Central memory CD4-positive, alpha-beta T cell (primary cell): ENCODE data around the gene C3.
"Not testable (repeated sequence)": the region's sequence is repeated elsewhere in the genome, so short reads cannot be mapped to it uniquely, and the experiment has no call there.

Source experiments
- DNase-seq: peaks from one replicate; pipeline ENCODE4 v3.0.0; 2022
- total RNA-seq, 3 experiments: gene quantifications; one replicate each; lab custom pipeline; 2026; lab: John Stamatoyannopoulos, UW

The C3 gene
- total RNA-seq = 0 to 0.92 (median 0) reads per million in 3 experiments

DNA sequence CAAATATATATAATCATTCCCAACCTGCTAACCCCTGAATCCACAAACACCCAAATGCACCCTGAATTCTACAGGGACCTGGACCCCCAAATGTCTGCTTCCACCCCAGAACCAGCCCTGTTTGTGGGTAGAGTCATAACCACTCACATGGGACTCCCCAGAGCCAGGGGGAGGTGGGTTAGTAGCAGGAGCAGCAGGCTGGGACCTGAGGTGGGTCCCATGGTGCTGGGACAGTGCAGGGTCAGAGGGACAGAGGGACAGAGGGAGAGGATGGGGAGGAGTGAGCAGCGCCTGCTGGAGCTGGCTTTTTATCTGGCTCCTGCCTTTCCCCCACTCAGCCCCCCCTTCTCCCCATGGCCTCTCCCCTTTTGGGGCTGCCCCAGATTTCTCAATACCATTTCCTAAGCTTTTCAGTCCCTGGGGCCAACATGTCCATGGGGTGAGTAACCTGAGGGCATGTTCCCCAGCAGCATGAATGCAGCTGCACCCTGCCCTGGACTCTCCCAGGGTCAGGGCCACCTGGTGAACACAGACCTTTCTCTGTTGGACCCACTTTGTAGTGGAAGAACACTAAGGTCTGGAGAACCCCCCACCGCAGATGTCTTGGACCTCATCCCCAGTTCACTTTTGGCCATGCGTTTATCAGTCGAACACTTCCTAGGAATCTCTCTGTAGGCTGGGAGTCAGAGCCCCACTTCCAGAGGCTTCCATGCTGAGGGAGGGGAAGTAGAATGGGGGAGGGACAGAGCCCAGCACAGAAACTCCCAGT lies at the start of gene C3:
TSS of gene C3 (minus strand) at position 282 of the 769 bp plus-strand sequence. CDS start at position 221, 61 bp downstream.
- DNase-seq = no peak

DNA sequence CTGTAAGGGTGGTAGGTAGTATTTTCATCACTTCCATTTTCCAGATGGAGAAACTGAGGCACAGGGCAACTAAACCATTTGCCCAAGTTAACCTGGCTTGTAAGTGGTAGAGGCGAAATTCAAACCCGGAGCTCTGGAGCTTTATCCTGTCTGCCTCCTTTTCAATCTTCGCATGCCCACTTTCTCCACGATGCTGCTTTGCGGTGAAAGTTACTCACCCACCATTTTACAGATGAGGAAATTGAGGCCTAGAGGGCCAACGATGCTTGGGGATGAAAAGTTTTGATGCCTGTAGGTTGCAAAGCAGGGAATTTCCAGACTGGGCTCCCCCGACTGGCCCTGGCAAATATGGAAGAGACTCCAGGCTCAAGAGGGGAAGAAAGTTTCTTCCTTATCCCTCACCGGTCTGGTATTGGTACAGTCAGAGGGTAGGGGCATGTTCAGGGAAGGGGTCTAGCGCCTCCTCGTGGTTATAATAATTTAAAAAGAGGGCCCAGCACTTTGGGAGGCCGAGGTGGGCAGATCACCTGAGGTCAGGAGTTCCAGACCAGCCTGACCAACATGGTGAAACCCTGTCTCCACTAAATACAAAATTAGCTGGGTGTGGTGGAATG lies 48.7 kb upstream of the C3 start:
- DNase-seq = no peak

GRCh38 chr19:6768236-6768785 lies 47.9 kb upstream of the C3 start:
- DNase-seq = peak; percentile 45

- peak; percentile 96 for DNase-seq
These were observed 47.1 kb upstream of the C3 start, which contains the start of gene SH2D3A for GRCh38 chr19:6767357-6768235. TSS of gene SH2D3A (minus strand) at chr19:6767435. CDS start at chr19:6763748, 3,687 bp downstream.

- DNase-seq = no peak
These were observed 46.6 kb upstream of the C3 start for GRCh38 chr19:6767081-6767356.

DNA sequence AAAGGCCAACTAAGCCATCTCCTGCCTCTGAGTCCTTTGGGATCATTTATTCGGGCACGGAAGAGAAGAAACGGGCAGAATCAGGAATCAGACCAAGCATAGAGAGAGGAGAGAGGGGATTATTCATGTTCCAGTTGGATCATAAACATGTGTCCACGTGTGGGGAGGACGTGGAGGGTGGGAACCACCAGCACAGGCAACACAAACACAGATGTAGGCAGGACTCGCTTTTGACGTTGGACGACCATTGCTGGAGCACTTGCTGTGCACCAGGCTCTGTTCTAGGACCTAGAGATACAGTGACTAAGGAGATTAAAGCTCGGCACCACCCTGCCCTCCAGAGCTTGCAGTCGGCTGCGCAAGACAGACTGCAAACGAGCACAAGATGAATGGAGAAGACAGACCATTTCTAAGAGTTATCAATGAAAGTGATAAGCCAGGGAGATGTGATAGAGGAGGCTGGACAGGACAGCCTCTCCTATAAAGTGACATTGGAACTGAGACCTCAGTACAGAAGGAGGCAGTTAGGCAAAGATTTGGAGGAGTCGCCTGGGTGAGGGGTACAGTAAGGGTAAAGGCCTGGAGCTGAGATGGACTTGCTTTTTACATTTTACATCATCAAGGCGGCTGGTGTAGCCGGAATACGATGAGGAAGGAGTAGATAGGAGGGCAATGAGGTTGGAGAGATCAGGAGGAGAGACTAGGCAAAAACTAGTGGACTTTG lies 46.1 kb upstream of the C3 start:
- no peak for DNase-seq

DNA sequence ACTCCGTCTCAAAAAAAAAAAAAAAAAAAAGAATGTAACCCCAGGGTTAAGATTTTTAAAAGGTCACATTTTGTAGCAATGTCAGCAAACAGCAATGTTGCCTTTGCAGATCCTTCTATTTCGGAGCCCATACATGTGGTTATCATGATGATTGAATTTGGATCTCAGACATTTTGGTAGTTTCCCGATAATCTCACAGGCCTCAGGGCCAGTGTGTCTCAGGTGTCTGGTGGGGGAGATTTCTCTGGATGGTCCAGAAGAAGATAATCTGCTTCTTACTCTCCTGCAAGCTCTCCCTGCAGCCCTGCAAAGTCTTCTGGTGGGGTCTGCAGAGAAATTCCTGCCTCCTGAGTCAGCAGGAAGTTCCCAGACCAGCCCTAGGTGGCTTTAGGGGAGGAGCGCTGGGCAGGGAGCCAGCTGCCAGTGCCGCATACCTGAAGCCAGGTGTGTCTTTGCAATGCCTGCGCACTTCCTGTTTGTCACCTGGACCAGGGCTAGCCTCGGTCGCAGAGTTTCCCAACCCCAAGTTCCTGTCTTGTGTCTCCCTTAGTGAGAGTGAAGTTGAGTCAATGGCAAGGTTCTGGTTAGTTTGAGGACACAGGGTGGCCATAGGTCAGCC lies 45.4 kb upstream of the C3 start:
- DNase-seq = peak; percentile 21

DNA sequence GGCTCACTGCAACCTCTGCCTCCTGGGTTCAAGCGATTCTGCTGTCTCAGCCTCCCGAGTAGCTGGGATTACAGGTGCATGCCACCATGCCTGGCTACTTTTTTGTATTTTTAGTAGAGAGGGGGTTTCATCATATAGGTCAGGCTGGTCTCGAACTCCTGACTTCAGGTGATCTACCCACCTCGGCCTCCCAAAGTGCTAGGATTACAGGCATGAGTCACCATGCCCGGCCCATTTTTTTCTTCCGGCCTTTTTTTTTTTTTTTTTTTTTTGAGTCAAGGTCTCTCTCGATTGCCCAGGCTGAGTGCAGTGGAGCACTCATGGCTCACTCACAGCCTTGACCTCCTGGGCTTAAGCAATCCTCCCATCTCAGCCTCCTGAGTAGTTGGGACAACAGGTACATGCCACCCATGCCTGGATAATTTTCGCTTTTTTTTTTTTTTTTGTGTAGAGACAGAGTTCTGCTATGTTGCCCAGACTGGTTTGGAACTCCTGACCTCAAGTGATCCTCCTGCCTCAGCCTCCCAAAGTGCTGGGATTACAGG lies 41.9 kb upstream of the C3 start:
- DNase-seq = not testable (repeated sequence)

DNA sequence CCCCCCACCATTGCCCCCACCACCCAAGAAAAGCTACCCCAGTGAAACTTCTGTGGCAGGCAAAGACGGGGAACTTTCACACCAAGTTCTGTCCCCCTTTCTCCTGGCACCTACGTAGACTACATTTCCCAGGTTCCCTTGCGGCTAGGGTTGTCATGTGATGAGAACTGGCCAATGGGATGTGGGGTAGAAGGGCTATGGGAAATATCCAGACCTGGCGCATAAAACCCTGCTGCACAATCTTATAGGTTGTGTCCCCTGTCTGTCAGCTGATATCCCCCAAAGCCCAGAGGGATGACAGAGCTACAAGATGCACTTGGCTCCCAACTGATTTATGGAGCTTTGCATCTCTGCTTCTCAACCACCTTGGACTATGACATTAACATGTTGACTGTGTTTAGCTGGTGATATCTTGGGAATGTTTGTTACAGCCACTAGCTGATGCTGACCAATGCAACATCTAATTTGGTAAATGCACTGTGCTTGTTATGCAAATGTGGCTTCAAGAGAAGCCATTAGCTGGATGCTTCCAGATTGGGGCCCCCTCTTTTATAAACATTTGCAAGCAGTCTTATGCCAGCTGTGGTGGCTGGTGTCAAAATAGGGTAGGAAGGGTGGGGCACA lies 40.7 kb upstream of the C3 start:
- no peak for DNase-seq

DNA sequence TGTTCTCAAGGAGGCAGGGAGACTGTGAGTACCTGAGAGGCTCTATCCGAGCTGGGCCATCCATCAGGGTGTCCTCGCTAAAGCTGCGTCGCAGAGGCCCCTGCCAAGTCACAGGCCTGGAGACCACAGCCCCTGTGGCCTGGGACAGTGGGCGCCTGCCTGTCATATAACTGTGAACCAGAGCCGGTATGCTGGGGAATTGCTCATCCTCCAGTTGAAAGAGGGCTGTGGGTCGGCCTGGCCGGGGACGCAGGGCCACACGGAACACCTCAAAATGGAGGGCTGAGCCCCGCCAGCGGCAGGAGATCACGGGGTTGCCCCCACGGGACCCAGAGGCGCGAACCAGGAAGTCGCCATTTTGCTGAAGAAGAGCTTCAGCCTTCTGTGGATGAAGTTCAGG lies 40.2 kb upstream of the C3 start:
- DNase-seq = no peak

GRCh38 chr19:6754653-6755463 lies 34.4 kb upstream of the C3 start:
- DNase-seq = no peak

DNA sequence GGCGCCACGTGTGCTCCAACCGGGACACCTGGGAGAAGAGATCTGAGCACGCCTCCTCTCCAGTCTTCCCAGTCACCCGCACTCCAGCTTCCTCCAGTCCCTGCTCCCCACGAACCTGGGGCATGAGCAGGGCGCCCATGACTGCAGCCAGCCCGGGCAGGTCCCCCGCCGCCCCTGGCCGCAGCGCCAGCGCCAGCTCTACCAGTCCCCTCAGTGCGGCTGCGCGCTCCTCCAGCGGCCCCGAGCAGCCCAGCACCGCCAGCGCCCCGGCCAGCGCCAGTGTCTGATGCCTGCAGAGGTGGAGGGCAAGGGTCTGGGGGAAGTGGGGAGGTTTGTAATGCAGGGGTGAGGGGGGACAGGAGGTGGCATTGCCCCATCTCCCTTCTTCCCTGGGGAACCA lies 33.7 kb upstream of the C3 start:
- no peak for DNase-seq

DNA sequence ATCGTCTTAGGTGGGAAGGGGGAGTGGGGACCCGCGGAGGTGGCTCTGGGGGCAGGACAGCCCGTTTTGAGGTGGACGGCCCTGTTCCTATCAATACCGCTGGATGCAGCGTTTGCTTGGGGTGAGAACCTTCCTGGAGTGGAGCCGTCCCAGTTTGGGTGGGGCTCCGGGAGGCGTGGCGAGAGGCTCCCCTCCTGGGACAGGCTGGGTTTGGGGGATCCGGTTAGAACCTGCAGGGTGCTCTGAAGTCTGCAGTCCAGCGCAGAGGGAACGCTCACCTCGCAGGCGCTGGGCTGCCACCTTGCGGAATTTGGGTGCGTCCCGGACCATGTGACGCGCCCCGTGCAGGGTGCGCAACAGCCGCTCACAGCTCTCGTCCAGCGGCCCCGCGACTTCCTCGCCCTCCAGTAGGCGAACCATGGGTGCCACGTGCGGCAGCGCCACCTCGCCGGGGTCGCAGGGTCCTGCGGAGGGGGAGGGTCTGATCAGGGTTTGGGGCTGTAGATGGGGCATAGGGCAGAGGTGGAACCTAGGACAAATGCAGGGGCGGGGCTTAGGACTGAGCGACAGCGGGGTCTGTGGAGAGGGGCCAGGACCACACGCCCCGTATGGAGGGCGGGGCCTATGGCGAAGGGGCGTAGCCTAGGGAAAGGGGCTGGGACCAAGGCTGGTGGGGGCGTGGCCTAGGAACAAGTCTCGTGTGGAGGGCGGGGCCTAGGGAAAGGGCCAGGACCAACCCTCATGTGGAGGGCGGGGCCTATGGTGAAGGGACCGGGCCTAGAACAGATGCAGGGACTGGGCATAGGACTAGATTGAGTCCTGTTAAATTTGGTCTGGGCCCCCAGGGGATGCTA lies 33.0 kb upstream of the C3 start:
- DNase-seq = peak; percentile 70

- DNase-seq = no peak
These were observed 32.1 kb upstream of the C3 start for GRCh38 chr19:6752256-6753177.

DNA sequence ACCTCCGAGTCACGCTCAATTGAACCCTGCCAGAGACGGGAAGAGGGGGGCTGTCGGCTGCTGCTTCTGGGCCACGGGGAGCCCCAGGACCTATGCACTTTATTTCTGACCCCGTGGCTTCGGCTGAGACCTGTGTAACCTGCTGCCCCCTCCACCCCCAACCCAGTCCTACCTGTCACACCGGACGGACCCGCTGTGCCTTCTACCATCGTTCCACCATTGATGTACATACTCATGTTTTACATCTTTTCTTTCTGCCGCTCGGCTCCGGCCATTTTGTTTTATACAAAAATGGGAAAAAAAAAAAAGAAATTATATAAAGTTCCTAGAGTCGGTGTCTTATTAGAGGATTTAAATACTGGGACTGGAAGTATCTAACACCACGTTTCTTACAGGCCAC lies 30.7 kb upstream of the C3 start:
- no peak for DNase-seq

- DNase-seq = no peak
These were observed 29.6 kb upstream of the C3 start for GRCh38 chr19:6750062-6750461.

- not testable (repeated sequence) for DNase-seq
These were observed 28.1 kb upstream of the C3 start for GRCh38 chr19:6748543-6748942.

DNA sequence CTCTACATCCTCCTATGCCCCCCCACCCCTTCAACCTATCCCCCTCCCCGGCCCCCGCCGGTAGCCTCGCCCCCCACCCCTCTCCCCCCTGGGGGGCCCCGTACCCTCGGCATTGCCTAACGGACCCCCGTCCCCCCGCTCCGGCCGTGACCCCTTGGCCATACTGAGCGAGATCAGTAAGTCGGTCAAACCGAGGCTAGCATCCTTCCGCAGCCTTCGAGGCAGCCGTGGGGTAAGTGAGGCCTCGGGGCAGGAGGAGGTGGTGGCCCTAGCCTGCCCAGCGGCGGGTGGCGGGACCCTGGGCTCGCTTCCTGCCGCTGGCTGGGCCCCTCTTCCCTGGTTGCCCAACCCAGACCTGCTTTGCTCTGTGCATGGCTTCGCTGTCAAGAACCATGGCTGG lies 25.5 kb upstream of the C3 start:
- DNase-seq = no peak
